Neural cell (in vitro differentiated cells): Measurements from ENCODE around the gene ATAD1. TPM values are rescaled to one million over a fixed set of nuclear protein-coding genes. Genes with fewer than 3 reads are reported as not detected.

ENCODE experiments used
- H2AFZ ChIP-seq: fragments of 200-600, 300-800 bp; sonication (generic), shearing (Covaris generic); 2 replicates; pipeline ENCODE4 v1.6.0; 2014; ENCODE audit warnings: low read depth, mild to moderate bottlenecking, antibody characterized with exemption, low read length, moderate library complexity
- H3F3A ChIP-seq: fragments of 200-600 bp; shearing (Covaris generic); 2 replicates; pipeline ENCODE4 v1.6.1; 2016; ENCODE audit warnings: mild to moderate bottlenecking, moderate library complexity, mixed read lengths, antibody characterized with exemption, low read length; ENCODE audit not compliant: insufficient read depth, poor library complexity, severe bottlenecking
- H3K27ac ChIP-seq: fragments of 200-600, 300-800 bp; sonication (generic), shearing (Covaris generic); 2 replicates; pipeline ENCODE4 v1.5.1; 2014; ENCODE audit warnings: mild to moderate bottlenecking, low read length, moderate library complexity
- H3K27me3 ChIP-seq: fragments of 300-800, 200-600 bp; sonication (generic), shearing (Covaris generic); 2 replicates; pipeline ENCODE4 v1.6.0; 2014; ENCODE audit warnings: mild to moderate bottlenecking, low read depth, low read length, moderate library complexity; ENCODE audit not compliant: insufficient read depth
- H3K36me3 ChIP-seq: fragments of 300-800, 200-600 bp; sonication (generic), shearing (Covaris generic); 2 replicates; pipeline ENCODE4 v1.5.1; 2014; ENCODE audit warnings: mild to moderate bottlenecking, antibody characterized with exemption, low read length, moderate library complexity; ENCODE audit not compliant: insufficient read depth
- H3K4me2 ChIP-seq: fragments of 300-800, 200-600 bp; sonication (generic), shearing (Covaris generic); 2 replicates; pipeline ENCODE4 v1.6.0; 2014; ENCODE audit warnings: mild to moderate bottlenecking, low read length
- H3K4me3 ChIP-seq: fragments of 300-800, 200-600 bp; sonication (generic), shearing (Covaris generic); 2 replicates; pipeline ENCODE4 v1.5.1; 2014; ENCODE audit warnings: mild to moderate bottlenecking, low read length, moderate library complexity
- H3K79me2 ChIP-seq: fragments of 200-600 bp; shearing (Covaris generic); replicated peaks from 2 replicates; pipeline ENCODE4 v1.6.0; 2014; ENCODE audit warnings: mild to moderate bottlenecking, low read length, moderate library complexity; ENCODE audit not compliant: insufficient read depth
- H3K9ac ChIP-seq: fragments of 300-800, 200-600 bp; sonication (generic), shearing (Covaris generic); 2 replicates; pipeline ENCODE4 v1.6.1; 2016; ENCODE audit warnings: mild to moderate bottlenecking, low read length, mixed read lengths
- H3K9me2 ChIP-seq: fragments of 200-600 bp; shearing (Covaris generic); 2 replicates; pipeline ENCODE4 v1.6.1; 2016; ENCODE audit warnings: mild to moderate bottlenecking, low read length, mixed read lengths; ENCODE audit not compliant: insufficient read depth
- H3K9me3 ChIP-seq: fragments of 200-600, 300-800 bp; sonication (generic), shearing (Covaris generic); 2 replicates; pipeline ENCODE4 v1.6.1; 2016; ENCODE audit warnings: mild to moderate bottlenecking, mixed run types, low read length, moderate library complexity, mixed read lengths
- H4K20me1 ChIP-seq: fragments of 200-600 bp; shearing (Covaris generic); 2 replicates; pipeline ENCODE4 v1.6.1; 2016; ENCODE audit warnings: mild to moderate bottlenecking, mixed run types; ENCODE audit not compliant: insufficient read depth
- EP300 ChIP-seq: fragments of 450-650 bp; conservative IDR thresholded peaks from 2 replicates; pipeline ENCODE4 v1.6.1; 2014; ENCODE audit warnings: antibody characterized with exemption, mild to moderate bottlenecking, moderate library complexity; ENCODE audit not compliant: poor library complexity, severe bottlenecking
- EZH2 ChIP-seq: fragments of 200-600, 300-800 bp; shearing (Covaris generic), sonication (generic); IDR thresholded peaks from 2 replicates; pipeline ENCODE4 v1.6.1; 2014; ENCODE audit warnings: antibody characterized with exemption, low read length, borderline replicate concordance, mild to moderate bottlenecking; ENCODE audit not compliant: insufficient read depth, poor library complexity, severe bottlenecking
- MXI1 ChIP-seq: fragments of 450-650 bp; conservative IDR thresholded peaks from 2 replicates; pipeline ENCODE4 v1.6.1; 2014; ENCODE audit warnings: antibody characterized with exemption, mild to moderate bottlenecking; ENCODE audit not compliant: poor library complexity, severe bottlenecking
- POLR2AphosphoS5 ChIP-seq: IDR thresholded peaks from 2 replicates; pipeline ENCODE4 v1.6.1; 2012
- RAD21 ChIP-seq: fragments of 450-650 bp; conservative IDR thresholded peaks from 2 replicates; pipeline ENCODE4 v1.6.1; 2014; ENCODE audit warnings: antibody characterized with exemption, mild to moderate bottlenecking, moderate library complexity
- SMC3 ChIP-seq: fragments of 450-650 bp; conservative IDR thresholded peaks from 2 replicates; pipeline ENCODE4 v1.6.1; 2014; ENCODE audit warnings: antibody characterized with exemption, mild to moderate bottlenecking, moderate library complexity; ENCODE audit not compliant: poor library complexity
- TAF1 ChIP-seq: IDR thresholded peaks from 2 replicates; pipeline ENCODE4 v1.6.1; 2012; ENCODE audit warnings: low read depth
- polyA plus RNA-seq: library from polyadenylated mRNA; depleted of rRNA; stranded (reverse); fragments of >200 nt; gene quantifications from 2 replicates; pipeline ENCODE4 v1.2.3, GENCODE V29; 2014
- TF ChIP-seq, protein P1 (sequence below): fragments of 450-650 bp; IDR thresholded peaks from 2 replicates; pipeline ENCODE4 v1.5.1; 2014; ENCODE audit warnings: antibody characterized with exemption, mild to moderate bottlenecking, moderate library complexity; ENCODE audit not compliant: poor library complexity, severe bottlenecking
- TF ChIP-seq, protein P2 (sequence below): IDR thresholded peaks from 2 replicates; pipeline ENCODE4 v1.6.1; 2012; ENCODE audit warnings: borderline replicate concordance

Gene ATAD1
- polyA plus RNA-seq, 1 donor from 2014 or later: 165 TPM

DNA sequence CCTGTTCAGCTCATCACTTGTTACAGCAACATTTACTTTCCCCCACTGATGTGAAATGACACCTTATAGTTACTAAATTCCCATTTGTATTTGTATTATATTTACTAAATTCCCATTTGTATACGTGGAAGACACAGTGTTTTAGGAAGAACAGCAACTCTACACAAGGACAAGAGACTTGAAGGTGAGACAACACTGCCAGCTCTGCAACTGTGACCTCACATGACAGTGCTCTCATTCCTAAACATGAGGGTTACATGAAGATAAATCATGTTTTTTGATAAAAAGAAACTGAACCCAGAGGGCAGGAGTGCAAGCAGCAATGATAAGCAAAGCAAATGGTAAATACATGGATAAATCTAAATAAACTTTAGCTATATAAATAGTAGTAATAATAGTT, 60.3 kb downstream of the ATAD1 start:
- TF ChIP-seq EZH2 (no peak), MXI1 (no peak), TAF1 (no peak), EP300 (no peak), SMC3 (no peak), RAD21 (no peak), POLR2AphosphoS5 (no peak)
- TF ChIP-seq, protein P1, sequence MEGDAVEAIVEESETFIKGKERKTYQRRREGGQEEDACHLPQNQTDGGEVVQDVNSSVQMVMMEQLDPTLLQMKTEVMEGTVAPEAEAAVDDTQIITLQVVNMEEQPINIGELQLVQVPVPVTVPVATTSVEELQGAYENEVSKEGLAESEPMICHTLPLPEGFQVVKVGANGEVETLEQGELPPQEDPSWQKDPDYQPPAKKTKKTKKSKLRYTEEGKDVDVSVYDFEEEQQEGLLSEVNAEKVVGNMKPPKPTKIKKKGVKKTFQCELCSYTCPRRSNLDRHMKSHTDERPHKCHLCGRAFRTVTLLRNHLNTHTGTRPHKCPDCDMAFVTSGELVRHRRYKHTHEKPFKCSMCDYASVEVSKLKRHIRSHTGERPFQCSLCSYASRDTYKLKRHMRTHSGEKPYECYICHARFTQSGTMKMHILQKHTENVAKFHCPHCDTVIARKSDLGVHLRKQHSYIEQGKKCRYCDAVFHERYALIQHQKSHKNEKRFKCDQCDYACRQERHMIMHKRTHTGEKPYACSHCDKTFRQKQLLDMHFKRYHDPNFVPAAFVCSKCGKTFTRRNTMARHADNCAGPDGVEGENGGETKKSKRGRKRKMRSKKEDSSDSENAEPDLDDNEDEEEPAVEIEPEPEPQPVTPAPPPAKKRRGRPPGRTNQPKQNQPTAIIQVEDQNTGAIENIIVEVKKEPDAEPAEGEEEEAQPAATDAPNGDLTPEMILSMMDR: no peak
- TF ChIP-seq, protein P2, sequence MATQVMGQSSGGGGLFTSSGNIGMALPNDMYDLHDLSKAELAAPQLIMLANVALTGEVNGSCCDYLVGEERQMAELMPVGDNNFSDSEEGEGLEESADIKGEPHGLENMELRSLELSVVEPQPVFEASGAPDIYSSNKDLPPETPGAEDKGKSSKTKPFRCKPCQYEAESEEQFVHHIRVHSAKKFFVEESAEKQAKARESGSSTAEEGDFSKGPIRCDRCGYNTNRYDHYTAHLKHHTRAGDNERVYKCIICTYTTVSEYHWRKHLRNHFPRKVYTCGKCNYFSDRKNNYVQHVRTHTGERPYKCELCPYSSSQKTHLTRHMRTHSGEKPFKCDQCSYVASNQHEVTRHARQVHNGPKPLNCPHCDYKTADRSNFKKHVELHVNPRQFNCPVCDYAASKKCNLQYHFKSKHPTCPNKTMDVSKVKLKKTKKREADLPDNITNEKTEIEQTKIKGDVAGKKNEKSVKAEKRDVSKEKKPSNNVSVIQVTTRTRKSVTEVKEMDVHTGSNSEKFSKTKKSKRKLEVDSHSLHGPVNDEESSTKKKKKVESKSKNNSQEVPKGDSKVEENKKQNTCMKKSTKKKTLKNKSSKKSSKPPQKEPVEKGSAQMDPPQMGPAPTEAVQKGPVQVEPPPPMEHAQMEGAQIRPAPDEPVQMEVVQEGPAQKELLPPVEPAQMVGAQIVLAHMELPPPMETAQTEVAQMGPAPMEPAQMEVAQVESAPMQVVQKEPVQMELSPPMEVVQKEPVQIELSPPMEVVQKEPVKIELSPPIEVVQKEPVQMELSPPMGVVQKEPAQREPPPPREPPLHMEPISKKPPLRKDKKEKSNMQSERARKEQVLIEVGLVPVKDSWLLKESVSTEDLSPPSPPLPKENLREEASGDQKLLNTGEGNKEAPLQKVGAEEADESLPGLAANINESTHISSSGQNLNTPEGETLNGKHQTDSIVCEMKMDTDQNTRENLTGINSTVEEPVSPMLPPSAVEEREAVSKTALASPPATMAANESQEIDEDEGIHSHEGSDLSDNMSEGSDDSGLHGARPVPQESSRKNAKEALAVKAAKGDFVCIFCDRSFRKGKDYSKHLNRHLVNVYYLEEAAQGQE: no peak
- Histone ChIP-seq H3K4me2 (no peak overlapping the region), H3K9ac (no peak overlapping the region), H2AFZ (no peak overlapping the region), H3K36me3 (no peaks in the 10 kb centered on the region), H3K79me2 (no peaks in the 10 kb centered on the region), H3F3A (no peaks in the 10 kb centered on the region), H3K27me3 (no peaks in the 10 kb centered on the region), H4K20me1 (no peaks in the 10 kb centered on the region), H3K4me3 (no peak overlapping the region), H3K9me2 (no peaks in the 10 kb centered on the region), H3K9me3 (no peaks in the 10 kb centered on the region), H3K27ac (no peak overlapping the region)

DNA sequence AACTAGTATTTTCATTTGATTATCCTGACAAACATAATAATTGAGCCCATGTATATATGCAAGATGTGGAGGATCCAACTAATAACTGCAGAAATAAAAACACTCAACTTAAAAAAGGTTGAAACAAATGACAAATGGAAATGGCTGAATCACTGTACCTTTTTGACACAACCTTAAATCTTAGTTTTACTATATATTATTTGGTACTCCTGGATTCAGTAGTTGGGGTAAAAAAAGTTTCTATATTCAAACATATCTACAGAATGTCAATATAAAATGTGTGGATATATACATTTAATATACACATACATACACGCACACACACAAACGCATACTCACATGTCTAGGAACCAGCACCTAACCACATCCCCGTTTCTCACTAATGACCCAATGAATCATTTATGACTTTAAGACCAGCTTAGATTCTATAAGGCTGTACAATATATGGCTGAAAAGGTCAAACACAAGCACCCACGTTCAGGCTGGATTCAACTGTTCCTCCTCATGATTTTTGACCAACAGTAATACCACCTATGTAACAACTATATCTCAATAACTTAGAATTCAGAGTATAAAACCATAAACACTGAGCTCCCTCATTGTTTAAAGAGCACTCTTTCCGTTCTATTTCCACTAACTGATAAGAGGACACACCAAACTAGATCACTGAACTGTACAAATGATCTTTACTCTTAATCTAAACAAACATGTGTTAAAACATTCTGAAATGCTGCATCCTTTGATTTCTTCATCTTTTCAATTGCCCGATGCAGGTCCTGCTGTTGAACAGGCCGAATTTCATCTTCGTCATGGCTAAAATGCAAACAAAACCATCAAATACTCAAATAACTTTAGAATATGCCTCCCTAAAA, 63.8 kb downstream of the ATAD1 start:
- H3K9ac ChIP-seq: no peak overlapping the region
- H3K36me3 ChIP-seq: no peaks in the 10 kb centered on the region
- H3K4me3 ChIP-seq: no peak overlapping the region
- TF ChIP-seq MXI1 (no peak), POLR2AphosphoS5 (no peak), EZH2 (no peak), RAD21 (no peak), TAF1 (no peak), EP300 (no peak), SMC3 (no peak)
- TF ChIP-seq, protein P2: no peak
- TF ChIP-seq, protein P1: no peak
- no peaks in the 10 kb centered on the region for H3K9me2 ChIP-seq
- no peak overlapping the region for H2AFZ ChIP-seq
- H3K27ac ChIP-seq: no peak overlapping the region
- H3K9me3 ChIP-seq: no peaks in the 10 kb centered on the region
- H3K27me3 ChIP-seq: no peaks in the 10 kb centered on the region
- H3F3A ChIP-seq: no peaks in the 10 kb centered on the region
- no peak overlapping the region for H3K4me2 ChIP-seq
- no peaks in the 10 kb centered on the region for H4K20me1 ChIP-seq
- no peaks in the 10 kb centered on the region for H3K79me2 ChIP-seq
